Coronary artery (tissue), 2 donors: ENCODE measurements around the gene NMT2.

Source experiments
- DNase-seq: peaks from one replicate; pipeline ENCODE4 v3.0.0-alpha.2; 2017; ENCODE audit warnings: low spot score
- H3K27ac ChIP-seq, 2 donors: fragments of 200-600 bp; sonication (generic); one replicate each; pipeline ENCODE4 v1.5.1; 2016 to 2019
- H3K4me3 ChIP-seq: fragments of 200-600 bp; sonication (generic); 2 replicates; pipeline ENCODE4 v1.5.1; 2016; ENCODE audit warnings: mild to moderate bottlenecking, moderate library complexity
- CTCF ChIP-seq: fragments of 200-600 bp; sonication (generic); IDR thresholded peaks from one replicate; pipeline ENCODE4 v1.5.1; 2019; ENCODE audit warnings: antibody characterized with exemption

The NMT2 gene

GRCh38 chr10:15152556-15152955 is 15.9 kb downstream of the NMT2 start:
- Histone ChIP-seq H3K4me3 (no peak overlapping the region), H3K27ac (no peak overlapping the region)
- no peak for DNase-seq
- TF ChIP-seq CTCF = no peak

GRCh38 chr10:15150563-15150962 is 17.9 kb downstream of the NMT2 start:
- no peak for TF ChIP-seq CTCF
- H3K27ac ChIP-seq = no peak overlapping the region

GRCh38 chr10:15149042-15149771 is 19.3 kb downstream of the NMT2 start:
- no peak overlapping the region for H3K4me3 ChIP-seq
- TF ChIP-seq CTCF = no peak
- DNase-seq = no peak
- H3K27ac ChIP-seq = no peak overlapping the region

More at GRCh38 chr10:15150563-15150962, 17.9 kb downstream of the NMT2 start:
- H3K4me3 ChIP-seq = no peak overlapping the region
- DNase-seq = no peak

- no peak for DNase-seq
- no peak for TF ChIP-seq CTCF
- Histone ChIP-seq H3K27ac (no peak overlapping the region), H3K4me3 (no peak overlapping the region)
Observed at GRCh38 chr10:15147594-15148392, 20.7 kb downstream of the NMT2 start.

- TF ChIP-seq CTCF = no peak
- no peak overlapping the region for H3K4me3 ChIP-seq
- H3K27ac ChIP-seq = no peak overlapping the region
- DNase-seq = no peak
Observed at GRCh38 chr10:15146366-15146765, 22.1 kb downstream of the NMT2 start.

- DNase-seq = no peak
- H3K27ac ChIP-seq = no peak overlapping the region
- no peak overlapping the region for H3K4me3 ChIP-seq
- TF ChIP-seq CTCF = no peak
Observed at GRCh38 chr10:15144788-15145187, 23.7 kb downstream of the NMT2 start.
